ENCODE data around the gene AP5Z1. TPM values are rescaled to one million over a fixed set of nuclear protein-coding genes. Genes with fewer than 3 reads are reported as not detected.

AP5Z1 gene
- total and polyA plus RNA-seq, 2 of the 4 experiments (the other 2 are of a cell fraction), result 9.7 to 38.7 TPM

DNA sequence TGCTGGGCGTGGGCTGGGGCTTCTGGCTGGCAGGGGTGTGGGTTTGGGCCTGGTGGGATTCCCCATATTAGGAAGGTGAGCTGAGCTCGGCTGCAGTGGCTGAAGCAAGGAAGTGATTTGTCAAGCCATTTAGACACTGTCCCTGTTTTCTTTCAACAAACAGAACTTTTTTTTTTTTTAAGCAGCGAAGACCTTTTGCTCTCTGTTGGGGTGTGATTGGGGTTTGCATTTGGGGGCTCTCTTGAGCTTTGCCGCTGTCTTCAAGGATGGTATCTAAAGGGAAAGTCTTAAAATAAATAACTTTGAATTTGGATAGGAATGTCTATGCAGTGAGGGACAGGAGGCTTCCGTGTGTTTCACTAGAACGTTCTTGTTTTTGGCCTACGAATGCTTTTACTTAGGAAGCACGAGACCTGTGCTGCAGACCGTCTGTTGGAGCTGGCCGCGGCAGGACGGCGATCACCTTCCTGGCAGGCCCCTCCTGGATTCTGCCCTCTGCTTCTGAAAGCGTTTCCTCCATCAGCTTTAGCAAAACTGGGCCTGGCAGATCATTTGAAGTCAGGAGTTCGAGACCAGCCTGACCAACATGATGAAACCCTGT lies 49.5 kb upstream of the AP5Z1 start (continued):
- TF ChIP-seq RCOR1 (IDR thresholded peaks at IDR 0.05; ENCODE audit: insufficient replicate concordance, low read length), result no peak

DNA sequence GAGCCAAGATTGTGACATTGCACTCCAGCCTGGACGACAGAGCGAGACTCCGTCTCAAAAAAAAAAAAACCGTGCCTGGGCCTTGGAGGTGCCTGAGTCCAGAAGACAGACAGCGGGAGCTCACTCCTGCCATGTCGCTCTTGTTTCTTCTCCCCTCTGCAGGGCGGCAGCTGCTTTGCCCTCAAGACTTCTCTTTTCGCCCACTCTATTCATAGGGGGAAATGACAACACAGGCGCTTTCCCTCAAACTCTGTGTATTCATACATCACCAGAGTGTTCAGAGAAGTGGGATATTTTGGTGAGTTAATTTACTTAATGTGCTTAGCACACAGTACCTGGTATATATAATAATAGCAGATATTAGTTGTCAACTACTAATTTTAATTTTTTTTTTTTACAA lies 48.9 kb upstream of the AP5Z1 start:
- Histone ChIP-seq H2AFZ (replicated peaks; ENCODE audit: low read length, poor library complexity) (no peak overlapping the region), H2AK9ac (replicated peaks; ENCODE audit: low read depth, low read length, poor library complexity) (no peak overlapping the region), H3K27ac (ENCODE audit: insufficient read depth, low read length) (no peak overlapping the region), H3K36me3 (ENCODE audit: control insufficient read depth, insufficient read depth, low read length) (peaks cover 34% of the 10 kb centered on the region), H4K5ac (ENCODE audit: low read depth, low read length) (no peak overlapping the region), H3K9ac (ENCODE audit: low read depth, low read length) (no peak overlapping the region), H3K27me3 (ENCODE audit: control insufficient read depth, insufficient read depth, low read length) (no peaks in the 10 kb centered on the region), H2BK5ac (ENCODE audit: low read depth, low read length, poor library complexity, severe bottlenecking) (no peak overlapping the region), H3K4me2 (ENCODE audit: low read depth, low read length) (no peak overlapping the region), H3K23ac (ENCODE audit: low read depth, low read length) (no peak overlapping the region), H3K4me1 (ENCODE audit: control insufficient read depth, insufficient read depth, low read length) (peaks cover 12% of the 10 kb centered on the region), H3K9me3 (ENCODE audit: control insufficient read depth, insufficient read depth, low read length) (no peaks in the 10 kb centered on the region), H4K20me1 (ENCODE audit: insufficient read depth, low read length) (peaks cover 48% of the 10 kb centered on the region), H3K4me3 (ENCODE audit: insufficient read depth, low read depth, low read length) (no peak overlapping the region), H3K14ac (replicated peaks; ENCODE audit: low read depth, low read length) (no peak overlapping the region), H3K79me1 (ENCODE audit: low read depth in 1 of 2, low read length in 2 of 2) (peaks cover 11 to 87% of the 10 kb centered on the region in 2 experiments), H3K9me1 (ENCODE audit: insufficient read depth, low read length) (peaks cover 12% of the 10 kb centered on the region; the same call in 1 of the 2 replicates), H2BK15ac (ENCODE audit: low read depth, low read length) (no peak overlapping the region), H2BK120ac (ENCODE audit: low read depth, low read length) (no peak overlapping the region), H4K8ac (ENCODE audit: low read depth in 2 of 2, low read length in 2 of 2) (no peak overlapping the region; a peak in 1 of 4 replicates), H2AK5ac (ENCODE audit: low read depth, low read length) (no peak overlapping the region), H3K18ac (ENCODE audit: low read depth, low read length) (no peak overlapping the region), H3K4ac (ENCODE audit: low read depth, low read length) (no peak overlapping the region), H2BK20ac (ENCODE audit: low read depth, low read length) (no peak overlapping the region), H4K91ac (ENCODE audit: insufficient read depth, low read depth, low read length) (no peak overlapping the region), H3K56ac (ENCODE audit: extremely low read depth, insufficient read depth, low read length) (no peak overlapping the region)
- intact Hi-C loops (cut with micrococcal nuclease), result no loop called here
- ChIA-PET POLR2A (ENCODE audit: unreplicated experiment) (no interaction called here), CTCF (interaction anchor here (0.5 to 1.0 kb wide), 2 partner anchors 14 to 1947 kb away, joined by 4 read pairs; no protein-coding TSS in a partner anchor)
- no TSS peak for BruUV-seq (replicated peaks)
- DNase-seq, result no peak
- dilution Hi-C loops (cut with HindIII; ENCODE audit: low sequenced_read_pairs, unreplicated experiment), result no loop called here
- in situ Hi-C loops (cut with MboI; ENCODE audit: low sequenced_read_pairs), result no loop called here
- TF ChIP-seq, protein P1, sequence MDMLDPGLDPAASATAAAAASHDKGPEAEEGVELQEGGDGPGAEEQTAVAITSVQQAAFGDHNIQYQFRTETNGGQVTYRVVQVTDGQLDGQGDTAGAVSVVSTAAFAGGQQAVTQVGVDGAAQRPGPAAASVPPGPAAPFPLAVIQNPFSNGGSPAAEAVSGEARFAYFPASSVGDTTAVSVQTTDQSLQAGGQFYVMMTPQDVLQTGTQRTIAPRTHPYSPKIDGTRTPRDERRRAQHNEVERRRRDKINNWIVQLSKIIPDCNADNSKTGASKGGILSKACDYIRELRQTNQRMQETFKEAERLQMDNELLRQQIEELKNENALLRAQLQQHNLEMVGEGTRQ (IDR thresholded peaks at IDR 0.05; ENCODE audit: low read depth, low read length), result no peak
- TF ChIP-seq MAZ (IDR thresholded peaks at IDR 0.05; ENCODE audit: borderline replicate concordance, low read depth, low read length) (no peak), SMC3 (IDR thresholded peaks at IDR 0.05; ENCODE audit: low read depth, low read length) (no peak), RAD21 (IDR thresholded peaks at IDR 0.05; ENCODE audit: low read length) (no peak), RCOR1 (IDR thresholded peaks at IDR 0.05; ENCODE audit: insufficient replicate concordance, low read length) (no peak), FOS (IDR thresholded peaks at IDR 0.05; ENCODE audit: low read depth, low read length) (no peak)
- 86% methylated on average over 4 of the region's 9 CpGs; no CpG with 5 or more reads in 1 of the 2 experiments for WGBS, 2 experiments (ENCODE audit: extremely low coverage in 2 of 2, insufficient read length in 1 of 2)
- ATAC-seq (ENCODE audit: low read depth), result no peak
